Tibial artery (tissue), 4 donors: ENCODE measurements around the gene UNC79.

Experiments used
- DNase-seq, 2 donors: peaks; one replicate each; pipeline ENCODE4 v3.0.0-alpha.2; 2019
- H3K27ac ChIP-seq, 2 donors: fragments of 200-600 bp; sonication (generic) in 1 of 2; 1 replicate in 1 of 2; 2 replicates in 1 of 2; pipeline ENCODE4 v1.5.1; 2018 to 2019; ENCODE audit warnings: mild to moderate bottlenecking in 1 of 2
- H3K27me3 ChIP-seq, 2 donors: fragments of 200-600 bp; sonication (generic) in 1 of 2; one replicate each; pipeline versions ENCODE4 v1.5.1 to v1.6.0; 2016 to 2019
- H3K36me3 ChIP-seq, 3 donors: fragments of 200-600 bp; sonication (generic) in 2 of 3; one replicate each; pipeline ENCODE4 v1.5.1; 2016 to 2019; ENCODE audit warnings: mild to moderate bottlenecking in 2 of 3
- H3K4me1 ChIP-seq, 4 donors: fragments of 200-600 bp; sonication (generic) in 2 of 4; 1 replicate in 3 of 4; 2 replicates in 1 of 4; pipeline ENCODE4 v1.5.1; 2016 to 2019
- H3K4me3 ChIP-seq, 2 donors: fragments of 200-600 bp; sonication (generic) in 1 of 2; 1 replicate in 1 of 2; 2 replicates in 1 of 2; pipeline ENCODE4 v1.5.1; 2018 to 2019; ENCODE audit warnings: mild to moderate bottlenecking in 2 of 2
- H3K9me3 ChIP-seq, 3 donors: fragments of 200-600 bp; sonication (generic) in 1 of 3; one replicate each; pipeline ENCODE4 v1.5.1; 2016 to 2019
- CTCF ChIP-seq, 2 experiments: fragments of 200-600 bp in 1 of 2; fragments of 450-650 bp in 1 of 2; IDR thresholded peaks; one replicate each; pipeline ENCODE4 v1.5.1; 2017 to 2019; ENCODE audit warnings: antibody characterized with exemption in 2 of 2, mild to moderate bottlenecking in 1 of 2, moderate library complexity in 1 of 2
- intact Hi-C: fragments of 100-400 bp; cut with DNase I; formaldehyde crosslinking; loops from one replicate; pipeline ENCODE4 v1.15.0; 2023; ENCODE audit warnings: low total_unique reads

Gene UNC79

GRCh38 chr14:93713726-93714405 lies 283.1 kb downstream of the UNC79 start:
- Histone ChIP-seq H3K4me3 (no peak overlapping the region), H3K4me1 (no peaks in the 10 kb centered on the region), H3K36me3 (no peaks in the 10 kb centered on the region), H3K27me3 (peaks cover 0 to 14% of the 10 kb centered on the region in 2 donors), H3K27ac (no peak overlapping the region), H3K9me3 (no peaks in the 10 kb centered on the region)
- DNase-seq, result no peak
- intact Hi-C loops, result no loop called here
- no peak for TF ChIP-seq CTCF (IDR thresholded peaks at IDR 0.05)

- DNase-seq, result no peak
- peaks cover 0 to 14% of the 10 kb centered on the region in 2 donors for H3K27me3 ChIP-seq
- intact Hi-C loops, result no loop called here
- TF ChIP-seq CTCF (IDR thresholded peaks at IDR 0.05), result no peak
- H3K9me3 ChIP-seq, result no peaks in the 10 kb centered on the region
- H3K27ac ChIP-seq, result no peak overlapping the region
- H3K36me3 ChIP-seq, result no peaks in the 10 kb centered on the region
- no peaks in the 10 kb centered on the region for H3K4me1 ChIP-seq
- H3K4me3 ChIP-seq, result no peak overlapping the region
Observed at GRCh38 chr14:93714605-93715004, 283.9 kb downstream of the UNC79 start.

GRCh38 chr14:93715279-93715927 lies 284.7 kb downstream of the UNC79 start:
- Histone ChIP-seq H3K4me1 (no peaks in the 10 kb centered on the region), H3K27ac (no peak overlapping the region), H3K9me3 (no peaks in the 10 kb centered on the region), H3K36me3 (peaks cover 0 to 7% (median 0%) of the 10 kb centered on the region in 3 donors), H3K27me3 (peaks cover 0 to 14% of the 10 kb centered on the region in 2 donors), H3K4me3 (no peak overlapping the region)
- no peak for DNase-seq
- TF ChIP-seq CTCF (IDR thresholded peaks at IDR 0.05), result no peak
- intact Hi-C loops, result no loop called here

GRCh38 chr14:93716002-93716745 lies 285.4 kb downstream of the UNC79 start:
- Histone ChIP-seq H3K27me3 (peaks cover 0 to 14% of the 10 kb centered on the region in 2 donors), H3K9me3 (no peaks in the 10 kb centered on the region), H3K4me3 (no peak overlapping the region), H3K36me3 (peaks cover 0 to 15% (median 3%) of the 10 kb centered on the region in 3 donors), H3K4me1 (no peaks in the 10 kb centered on the region), H3K27ac (no peak overlapping the region)
- no peak for DNase-seq
- TF ChIP-seq CTCF (IDR thresholded peaks at IDR 0.05), result no peak
- intact Hi-C loops, result no loop called here

GRCh38 chr14:93716746-93717667 lies 286.3 kb downstream of the UNC79 start:
- Histone ChIP-seq H3K4me1 (no peaks in the 10 kb centered on the region), H3K4me3 (no peak overlapping the region), H3K36me3 (peaks cover 0 to 20% (median 7%) of the 10 kb centered on the region in 3 donors), H3K27me3 (peaks cover 0 to 14% of the 10 kb centered on the region in 2 donors), H3K27ac (no peak overlapping the region), H3K9me3 (no peaks in the 10 kb centered on the region)
- intact Hi-C loops, result no loop called here
- no peak for TF ChIP-seq CTCF (IDR thresholded peaks at IDR 0.05)
- DNase-seq, result no peak
